A549 (cell line): ENCODE data around the gene NCF2.

ENCODE experiments used
- CTCF ChIP-seq: fragments of >200 bp; sonication (Bioruptor Twin); formaldehyde crosslinking; IDR thresholded peaks from 3 replicates; pipeline ENCODE4 v1.5.1; 2016
- EHMT2 ChIP-seq: fragments of 200-600 bp; sonication (generic); IDR thresholded peaks from 2 replicates; pipeline ENCODE4 v1.6.1; 2016; ENCODE audit warnings: antibody characterized with exemption, low read depth, mild to moderate bottlenecking, moderate library complexity
- EP300 ChIP-seq, 2 experiments: fragments of >200 bp; sonication (Bioruptor Twin); formaldehyde crosslinking; IDR thresholded peaks; 2 replicates in 1 of 2; 3 replicates in 1 of 2; pipeline ENCODE4 v1.6.1; 2016 to 2017
- NPAS2 ChIP-seq: fragments of 250-450 bp; sonication (Bioruptor Pico); IDR thresholded peaks from 2 replicates; pipeline ENCODE4 v1.8.0; 2022; ENCODE audit warnings: mild to moderate bottlenecking, moderate library complexity, borderline replicate concordance
- POLR2A ChIP-seq: IDR thresholded peaks from 2 replicates; pipeline ENCODE4 v1.6.1; 2012; ENCODE audit warnings: mild to moderate bottlenecking, low read length
- USF2 ChIP-seq: fragments of 450-650 bp; IDR thresholded peaks from 2 replicates; pipeline ENCODE4 v1.6.1; 2014; ENCODE audit warnings: antibody characterized with exemption
- ZFP36 ChIP-seq: fragments of 450-650 bp; IDR thresholded peaks from 2 replicates; pipeline ENCODE4 v1.6.1; 2014; ENCODE audit warnings: borderline replicate concordance; ENCODE audit not compliant: partially characterized antibody

- TF ChIP-seq POLR2A: no peak
- TF ChIP-seq EHMT2: no peak
- no peak for TF ChIP-seq CTCF
- no peak for TF ChIP-seq ZFP36
- no peak for TF ChIP-seq EP300 (IDR thresholded peaks at IDR 0.05)
- TF ChIP-seq NPAS2 (CRISPR knock-in tag): no peak
- TF ChIP-seq USF2: no peak
Observed at GRCh38 chr1:183636334-183636682, 46.0 kb upstream of the NCF2 start.
